ENCODE data around the gene HCRTR2. TPM values are rescaled to one million over a fixed set of nuclear protein-coding genes. Genes with fewer than 3 reads are reported as not detected.

Gene HCRTR2
- total RNA-seq, 1 experiment from 2014 or later, result not detected

GRCh38 chr6:55227862-55228261 lies 53.5 kb downstream of the HCRTR2 start:
- H3K4me1 Mint-ChIP-seq, result peaks cover 9% of the 10 kb centered on the region
- H3K36me3 Mint-ChIP-seq, result no peaks in the 10 kb centered on the region
- no peaks in the 10 kb centered on the region for H3K27me3 Mint-ChIP-seq (ENCODE audit: low read depth)
- TF ChIP-seq MAX (CRISPR knock-in tag; IDR thresholded peaks at IDR 0.05), result no peak
- no peak for TF ChIP-seq TEAD1 (CRISPR knock-in tag; IDR thresholded peaks at IDR 0.05)
- no peak for TF ChIP-seq NR2C2 (CRISPR knock-in tag; IDR thresholded peaks at IDR 0.05)
- no peak for TF ChIP-seq RORB (CRISPR knock-in tag; IDR thresholded peaks at IDR 0.05)
- no peak for TF ChIP-seq USF1 (CRISPR knock-in tag; IDR thresholded peaks at IDR 0.05)
- no peak for TF ChIP-seq FOXP1 (CRISPR knock-in tag; IDR thresholded peaks at IDR 0.05; ENCODE audit: borderline replicate concordance)
- TF ChIP-seq ZNF263 (CRISPR knock-in tag; IDR thresholded peaks at IDR 0.05; ENCODE audit: low read depth), result no peak
- no peak for TF ChIP-seq CBFB (CRISPR knock-in tag; IDR thresholded peaks at IDR 0.05; ENCODE audit: low read depth)
- TF ChIP-seq HMGXB4 (CRISPR knock-in tag; IDR thresholded peaks at IDR 0.05), result no peak
- TF ChIP-seq ZNF416 (CRISPR knock-in tag; IDR thresholded peaks at IDR 0.05), result no peak
- no peak for TF ChIP-seq ZNF219 (CRISPR knock-in tag; IDR thresholded peaks at IDR 0.05; ENCODE audit: borderline replicate concordance)
- no peak for TF ChIP-seq ARID4B (CRISPR knock-in tag; IDR thresholded peaks at IDR 0.05; ENCODE audit: borderline replicate concordance)
- no peak for TF ChIP-seq GRHL2 (CRISPR knock-in tag; IDR thresholded peaks at IDR 0.05; ENCODE audit: insufficient replicate concordance, severe bottlenecking)
- TF ChIP-seq NR3C1 (CRISPR knock-in tag; conservative IDR thresholded peaks at IDR 0.05; ENCODE audit: low read depth), result no peak
- TF ChIP-seq IRF2 (CRISPR knock-in tag; IDR thresholded peaks at IDR 0.05; ENCODE audit: borderline replicate concordance, low read depth), result no peak
- peaks cover 12% of the 10 kb centered on the region for H3K9me3 Mint-ChIP-seq
- ATAC-seq (no peak), DNase-seq (ENCODE audit: low spot score) (no peak)
- no peak overlapping the region for H3K4me3 Mint-ChIP-seq
- ChIA-PET CTCF (no interaction called here), POLR2A (no interaction called here)
- no peak overlapping the region for H3K27ac Mint-ChIP-seq

- no peaks in the 10 kb centered on the region for H3K36me3 Mint-ChIP-seq
- CTCF ChIA-PET, result no interaction called here
- POLR2A ChIA-PET, result interaction anchor here (0.7 kb wide), 1 partner anchor 157 kb away, joined by 5 read pairs; no protein-coding TSS in a partner anchor
- DNase-seq (ENCODE audit: low spot score), result no peak
- H3K27ac Mint-ChIP-seq, result no peak overlapping the region
- no peak overlapping the region for H3K4me3 Mint-ChIP-seq
- H3K9me3 Mint-ChIP-seq, result no peaks in the 10 kb centered on the region
- TF ChIP-seq HMGA2 (CRISPR knock-in tag; IDR thresholded peaks at IDR 0.05), result no peak
- no peak for TF ChIP-seq SP1 (CRISPR knock-in tag; conservative IDR thresholded peaks at IDR 0.05)
- no peak for TF ChIP-seq E2F5 (CRISPR knock-in tag; IDR thresholded peaks at IDR 0.05)
- TF ChIP-seq IRF1 (CRISPR knock-in tag; IDR thresholded peaks at IDR 0.05), result no peak
- no peak for TF ChIP-seq FOXK1 (CRISPR knock-in tag; IDR thresholded peaks at IDR 0.05)
- no peak for TF ChIP-seq ELF4 (CRISPR knock-in tag; IDR thresholded peaks at IDR 0.05; ENCODE audit: low read depth)
- TF ChIP-seq ZNF263 (CRISPR knock-in tag; IDR thresholded peaks at IDR 0.05; ENCODE audit: low read depth), result no peak
- no peak for TF ChIP-seq CBFB (CRISPR knock-in tag; IDR thresholded peaks at IDR 0.05; ENCODE audit: low read depth)
- no peak for TF ChIP-seq ZNF532 (CRISPR knock-in tag; IDR thresholded peaks at IDR 0.05; ENCODE audit: borderline replicate concordance)
- no peak for TF ChIP-seq ATF1 (CRISPR knock-in tag; IDR thresholded peaks at IDR 0.05)
- H3K4me1 Mint-ChIP-seq, result peaks cover 13% of the 10 kb centered on the region
- no peaks in the 10 kb centered on the region for H3K27me3 Mint-ChIP-seq (ENCODE audit: low read depth)
- no peak for ATAC-seq
These were observed 64.8 kb downstream of the HCRTR2 start for GRCh38 chr6:55239099-55239498.
